Occipital lobe (tissue), 2 donors: Measurements from ENCODE around the gene MPZL1. TPM values are rescaled to one million over a fixed set of nuclear protein-coding genes. Genes with fewer than 3 reads are reported as not detected.

Experiments used
- DNase-seq: peaks from one replicate; lab custom pipeline; 2025; lab: John Stamatoyannopoulos, UW
- total RNA-seq: library from RNA; depleted of rRNA; stranded (reverse); fragments of >200 nt; gene quantifications from one replicate; pipeline ENCODE4 v1.2.3, GENCODE V29; 2014

The MPZL1 gene
- total RNA-seq, 1 donor from 2014 or later = 278 TPM

- DNase-seq = no peak
These were observed 54.4 kb downstream of the MPZL1 start for GRCh38 chr1:167776151-167776550.

- no peak for DNase-seq
These were observed 55.0 kb downstream of the MPZL1 start for GRCh38 chr1:167776616-167777268.

GRCh38 chr1:167777269-167777650, 55.5 kb downstream of the MPZL1 start:
- DNase-seq = no peak

- no peak for DNase-seq
These were observed 59.8 kb downstream of the MPZL1 start for GRCh38 chr1:167781558-167781957.

- no peak for DNase-seq
These were observed 61.2 kb downstream of the MPZL1 start for GRCh38 chr1:167782946-167783345.

- no peak for DNase-seq
These were observed 63.2 kb downstream of the MPZL1 start for GRCh38 chr1:167784876-167785550.

- no peak for DNase-seq
These were observed 64.7 kb downstream of the MPZL1 start for GRCh38 chr1:167786502-167786901.

- DNase-seq = no peak
These were observed 67.7 kb downstream of the MPZL1 start for GRCh38 chr1:167789501-167789900.

- no peak for DNase-seq
These were observed 68.3 kb downstream of the MPZL1 start for GRCh38 chr1:167790117-167790516.

GRCh38 chr1:167791281-167792187, 69.8 kb downstream of the MPZL1 start:
- no peak for DNase-seq

- no peak for DNase-seq
These were observed 70.4 kb downstream of the MPZL1 start for GRCh38 chr1:167792188-167792565.

GRCh38 chr1:167794043-167794442, 72.3 kb downstream of the MPZL1 start:
- DNase-seq = no peak

- DNase-seq = no peak
These were observed 74.3 kb downstream of the MPZL1 start for GRCh38 chr1:167795810-167796740.

- DNase-seq = peak; percentile 40
These were observed 75.2 kb downstream of the MPZL1 start for GRCh38 chr1:167797015-167797414.

GRCh38 chr1:167798952-167799351, 77.2 kb downstream of the MPZL1 start:
- DNase-seq = no peak

- DNase-seq = no peak
These were observed 78.0 kb downstream of the MPZL1 start for GRCh38 chr1:167799747-167800146.

- DNase-seq = no peak
These were observed 78.5 kb downstream of the MPZL1 start for GRCh38 chr1:167800251-167800650.

GRCh38 chr1:167802235-167802634, 80.5 kb downstream of the MPZL1 start:
- no peak for DNase-seq

GRCh38 chr1:167803358-167804207, 81.8 kb downstream of the MPZL1 start:
- peak; percentile 81 for DNase-seq

GRCh38 chr1:167805041-167805556, 83.3 kb downstream of the MPZL1 start:
- no peak for DNase-seq
